SH-SY5Y (cell line): ENCODE results near the gene ETV6.

Experiments used
- GATA2 ChIP-seq: IDR thresholded peaks from 2 replicates; pipeline ENCODE4 v1.6.1; 2011; ENCODE audit warnings: mild to moderate bottlenecking, low read depth, low read length
- GATA3 ChIP-seq: IDR thresholded peaks from 2 replicates; pipeline ENCODE4 v1.6.1; 2011; ENCODE audit warnings: low read depth, mild to moderate bottlenecking, low read length, moderate library complexity

GRCh38 chr12:11674894-11675390, 25.5 kb downstream of the ETV6 start:
- no peak for TF ChIP-seq GATA3
- TF ChIP-seq GATA2, result no peak
